ENCODE data around the gene CALCOCO1.
A peak's percentile ranks its signal among the peaks of the same experiment; 100 is the strongest.

- TF ChIP-seq CTCF (IDR thresholded peaks at IDR 0.05): peak in 1 of 4 experiments; percentile 1
- no peak for TF ChIP-seq POLR2A (IDR thresholded peaks at IDR 0.05)
Observed at GRCh38 chr12:53659011-53659551, 68.2 kb downstream of the CALCOCO1 start.
